DOHH2 (cell line): Measurements from ENCODE around the gene GLT1D1.

Source experiments
- H3F3A ChIP-seq: fragments of 200-600 bp; sonication (generic), shearing (Covaris generic); 2 replicates; pipeline ENCODE4 v1.6.0; 2016; ENCODE audit warnings: antibody characterized with exemption, mild to moderate bottlenecking; ENCODE audit not compliant: control insufficient read depth, insufficient read depth
- H3K27ac ChIP-seq: fragments of 200-600 bp; sonication (generic); 2 replicates; pipeline ENCODE4 v1.5.1; 2014; ENCODE audit warnings: low read depth, mild to moderate bottlenecking, low read length, moderate library complexity
- H3K27me3 ChIP-seq: fragments of 200-600 bp; sonication (generic); 2 replicates; pipeline ENCODE4 v1.6.1; 2014; ENCODE audit warnings: mild to moderate bottlenecking, low read length, mixed read lengths; ENCODE audit not compliant: control insufficient read depth
- H3K36me3 ChIP-seq: fragments of 200-600 bp; sonication (generic); 2 replicates; pipeline ENCODE4 v1.6.1; 2014; ENCODE audit warnings: mild to moderate bottlenecking, low read length, moderate library complexity, mixed read lengths; ENCODE audit not compliant: control insufficient read depth
- H3K4me1 ChIP-seq: fragments of 200-600 bp; sonication (generic); 2 replicates; pipeline ENCODE4 v1.6.1; 2014; ENCODE audit warnings: mild to moderate bottlenecking, low read length, mixed read lengths; ENCODE audit not compliant: control insufficient read depth
- H3K4me2 ChIP-seq: fragments of 200-600 bp; sonication (generic); 2 replicates; pipeline ENCODE4 v1.6.0; 2014; ENCODE audit warnings: mild to moderate bottlenecking, low read length, moderate library complexity
- H3K4me3 ChIP-seq: fragments of 200-600 bp; sonication (generic); 2 replicates; pipeline ENCODE4 v1.5.1; 2014; ENCODE audit warnings: mild to moderate bottlenecking, low read length, mixed read lengths
- H3K79me2 ChIP-seq: fragments of 200-600 bp; sonication (generic); 2 replicates; pipeline ENCODE4 v1.6.1; 2014; ENCODE audit warnings: mild to moderate bottlenecking, low read length, mixed read lengths; ENCODE audit not compliant: control insufficient read depth
- H3K9me2 ChIP-seq: fragments of 200-600 bp; sonication (generic); replicated peaks from 2 replicates; pipeline ENCODE4 v1.6.1; 2014; ENCODE audit warnings: mild to moderate bottlenecking, low read length, mixed read lengths; ENCODE audit not compliant: control insufficient read depth
- H3K9me3 ChIP-seq: fragments of 200-600 bp; sonication (generic); 2 replicates; pipeline ENCODE4 v1.6.1; 2014; ENCODE audit warnings: antibody characterized with exemption, low read length, mixed read lengths; ENCODE audit not compliant: control insufficient read depth, insufficient read depth
- H4K20me1 ChIP-seq: fragments of 200-600 bp; sonication (generic); 2 replicates; pipeline ENCODE4 v1.6.0; 2014; ENCODE audit warnings: low read depth, mild to moderate bottlenecking, antibody characterized with exemption, low read length, moderate library complexity; ENCODE audit not compliant: control insufficient read depth, insufficient read depth
- CTCF ChIP-seq: fragments of 200-600 bp; sonication (generic); IDR thresholded peaks from one replicate; pipeline ENCODE4 v1.5.1; 2014; ENCODE audit warnings: antibody characterized with exemption, mild to moderate bottlenecking, low read depth, low read length; ENCODE audit not compliant: poor library complexity, severe bottlenecking
- EZH2phosphoT487 ChIP-seq: fragments of 200-600 bp; sonication (generic); IDR thresholded peaks from 2 replicates; pipeline ENCODE4 v1.6.1; 2017; ENCODE audit warnings: borderline replicate concordance, mild to moderate bottlenecking, antibody characterized with exemption, low read length, moderate library complexity, mixed read lengths

The GLT1D1 gene

GRCh38 chr12:128859311-128859710 lies 6.0 kb downstream of the GLT1D1 start:
- Histone ChIP-seq H3F3A (no peaks in the 10 kb centered on the region), H3K9me3 (no peaks in the 10 kb centered on the region), H3K4me2 (no peak overlapping the region), H3K9me2 (no peaks in the 10 kb centered on the region), H3K36me3 (no peaks in the 10 kb centered on the region), H3K79me2 (no peaks in the 10 kb centered on the region), H3K4me1 (no peaks in the 10 kb centered on the region), H3K27me3 (peaks cover 26% of the 10 kb centered on the region), H3K4me3 (no peak overlapping the region), H3K27ac (no peak overlapping the region), H4K20me1 (no peaks in the 10 kb centered on the region)
- no peak for TF ChIP-seq CTCF
- TF ChIP-seq EZH2phosphoT487, result no peak

- Histone ChIP-seq H3K27me3 (peaks cover 10% of the 10 kb centered on the region), H3K79me2 (no peaks in the 10 kb centered on the region), H3K9me3 (no peaks in the 10 kb centered on the region), H3K4me2 (no peak overlapping the region), H3F3A (no peaks in the 10 kb centered on the region), H3K4me1 (no peaks in the 10 kb centered on the region), H4K20me1 (no peaks in the 10 kb centered on the region), H3K36me3 (no peaks in the 10 kb centered on the region), H3K4me3 (no peak overlapping the region), H3K27ac (no peak overlapping the region), H3K9me2 (no peaks in the 10 kb centered on the region)
- no peak for TF ChIP-seq EZH2phosphoT487
- TF ChIP-seq CTCF, result no peak
Measured at GRCh38 chr12:128861226-128862016, 8.1 kb downstream of the GLT1D1 start.

GRCh38 chr12:128863957-128864356 lies 10.7 kb downstream of the GLT1D1 start:
- Histone ChIP-seq H3K27ac (no peak overlapping the region), H3K4me3 (no peak overlapping the region), H3K79me2 (no peaks in the 10 kb centered on the region), H3K9me2 (no peaks in the 10 kb centered on the region), H3K4me1 (no peaks in the 10 kb centered on the region), H3K4me2 (no peak overlapping the region), H4K20me1 (no peaks in the 10 kb centered on the region), H3F3A (no peaks in the 10 kb centered on the region), H3K36me3 (no peaks in the 10 kb centered on the region), H3K27me3 (no peaks in the 10 kb centered on the region), H3K9me3 (no peaks in the 10 kb centered on the region)
- TF ChIP-seq CTCF (no peak), EZH2phosphoT487 (no peak)
